Central memory CD8-positive, alpha-beta T cell (primary cell): ENCODE measurements around the gene IRAK1.
"Not testable (repeated sequence)": the region's sequence is repeated elsewhere in the genome, so short reads cannot be mapped to it uniquely, and the experiment has no call there.

Experiments used
- ATAC-seq: fragments of 150-1000 bp; cut with Tn5 transposase; replicated peaks from 2 replicates; pipeline ENCODE4 v1.10.0; 2022; ENCODE audit warnings: mild to moderate bottlenecking, moderate FRiP score, moderate number of reproducible peaks; ENCODE audit not compliant: poor library complexity, severe bottlenecking; ENCODE audit errors: extremely low read depth
- DNase-seq, 2 donors: peaks; one replicate each; pipeline ENCODE4 v3.0.0; 2021; ENCODE audit warnings: low spot score in 2 of 2
- H3K27ac Mint-ChIP-seq: one replicate; pipeline ENCODE4 v1.8.0; 2022; ENCODE audit warnings: low read depth, mild to moderate bottlenecking, moderate library complexity, mixed read lengths
- H3K27me3 Mint-ChIP-seq: one replicate; pipeline ENCODE4 v1.8.0; 2022; ENCODE audit warnings: mixed read lengths
- H3K36me3 Mint-ChIP-seq: one replicate; pipeline ENCODE4 v1.8.0; 2022; ENCODE audit warnings: mild to moderate bottlenecking, moderate library complexity, mixed read lengths; ENCODE audit not compliant: insufficient read depth
- H3K4me1 Mint-ChIP-seq: one replicate; pipeline ENCODE4 v1.8.0; 2022; ENCODE audit warnings: mixed read lengths
- H3K4me3 Mint-ChIP-seq: one replicate; pipeline ENCODE4 v1.8.0; 2022; ENCODE audit warnings: mild to moderate bottlenecking, moderate library complexity, mixed read lengths
- H3K9me3 Mint-ChIP-seq: one replicate; pipeline ENCODE4 v1.8.0; 2022; ENCODE audit warnings: mixed read lengths

IRAK1 gene

GRCh38 chrX:153995504-153995903 is 24.2 kb downstream of the IRAK1 start:
- Mint-ChIP-seq H3K27ac (no peak overlapping the region), H3K27me3 (no peaks in the 10 kb centered on the region), H3K9me3 (no peaks in the 10 kb centered on the region), H3K36me3 (no peaks in the 10 kb centered on the region), H3K4me3 (no peak overlapping the region), H3K4me1 (peaks cover 4% of the 10 kb centered on the region)
- no peak for DNase-seq
- no peak for ATAC-seq

- ATAC-seq, H3K27me3 Mint-ChIP-seq, H3K36me3 Mint-ChIP-seq, H3K4me3 Mint-ChIP-seq, DNase-seq, H3K9me3 Mint-ChIP-seq, H3K4me1 Mint-ChIP-seq: not testable (repeated sequence)
- H3K27ac Mint-ChIP-seq = peak overlapping the region; percentile 25
Measured at GRCh38 chrX:153994398-153994797, 25.3 kb downstream of the IRAK1 start.

GRCh38 chrX:153993978-153994377 is 25.7 kb downstream of the IRAK1 start:
- Mint-ChIP-seq H3K27me3 (no peaks in the 10 kb centered on the region), H3K4me3 (no peak overlapping the region), H3K4me1 (peaks cover 10% of the 10 kb centered on the region), H3K36me3 (no peaks in the 10 kb centered on the region), H3K27ac (peak overlapping the region; percentile 25), H3K9me3 (no peaks in the 10 kb centered on the region)
- DNase-seq (no peak), ATAC-seq (no peak)

- Mint-ChIP-seq H3K27me3 (no peaks in the 10 kb centered on the region), H3K27ac (peak overlapping the region; percentile 53), H3K4me1 (peaks cover 10% of the 10 kb centered on the region), H3K9me3 (no peaks in the 10 kb centered on the region), H3K4me3 (no peak overlapping the region), H3K36me3 (no peaks in the 10 kb centered on the region)
- ATAC-seq = no peak
- DNase-seq = no peak
Measured at GRCh38 chrX:153993079-153993478, 26.6 kb downstream of the IRAK1 start.

- Mint-ChIP-seq H3K9me3 (no peaks in the 10 kb centered on the region), H3K27me3 (no peaks in the 10 kb centered on the region), H3K4me1 (peaks cover 10% of the 10 kb centered on the region), H3K27ac (no peak overlapping the region), H3K4me3 (no peak overlapping the region), H3K36me3 (no peaks in the 10 kb centered on the region)
- ATAC-seq (no peak), DNase-seq (no peak)
Measured at GRCh38 chrX:153992180-153992579, 27.5 kb downstream of the IRAK1 start.

GRCh38 chrX:153991013-153991580 is 28.6 kb downstream of the IRAK1 start:
- Mint-ChIP-seq H3K27ac (peak overlapping the region; percentile 90), H3K9me3 (no peaks in the 10 kb centered on the region), H3K4me1 (peaks cover 10% of the 10 kb centered on the region), H3K27me3 (no peaks in the 10 kb centered on the region), H3K36me3 (no peaks in the 10 kb centered on the region), H3K4me3 (no peak overlapping the region)
- DNase-seq = no peak
- no peak for ATAC-seq

- Mint-ChIP-seq H3K4me3 (no peak overlapping the region), H3K4me1 (peaks cover 10% of the 10 kb centered on the region), H3K9me3 (no peaks in the 10 kb centered on the region), H3K36me3 (peaks cover 1% of the 10 kb centered on the region), H3K27ac (no peak overlapping the region), H3K27me3 (no peaks in the 10 kb centered on the region)
- no peak for DNase-seq
- ATAC-seq = no peak
Measured at GRCh38 chrX:153989973-153990655, 29.6 kb downstream of the IRAK1 start.

- ATAC-seq = no peak
- Mint-ChIP-seq H3K36me3 (peaks cover 3% of the 10 kb centered on the region), H3K27ac (no peak overlapping the region), H3K9me3 (no peaks in the 10 kb centered on the region), H3K4me3 (no peak overlapping the region), H3K27me3 (no peaks in the 10 kb centered on the region), H3K4me1 (peaks cover 18% of the 10 kb centered on the region)
- DNase-seq = no peak
Measured at GRCh38 chrX:153988493-153988892, 31.2 kb downstream of the IRAK1 start.

GRCh38 chrX:153984351-153985178 is 35.1 kb downstream of the IRAK1 start:
- ATAC-seq = no peak
- peak overlapping the region; percentile 59 for H3K4me3 Mint-ChIP-seq
- peaks cover 30% of the 10 kb centered on the region for H3K4me1 Mint-ChIP-seq
- peaks cover 7% of the 10 kb centered on the region for H3K36me3 Mint-ChIP-seq
- no peaks in the 10 kb centered on the region for H3K27me3 Mint-ChIP-seq
- H3K27ac Mint-ChIP-seq = peak overlapping the region; percentile 92
- no peak for DNase-seq
- H3K9me3 Mint-ChIP-seq = no peaks in the 10 kb centered on the region

GRCh38 chrX:153983321-153983801 is 36.3 kb downstream of the IRAK1 start:
- no peak overlapping the region for H3K27ac Mint-ChIP-seq
- no peaks in the 10 kb centered on the region for H3K27me3 Mint-ChIP-seq
- H3K9me3 Mint-ChIP-seq = no peaks in the 10 kb centered on the region
- H3K36me3 Mint-ChIP-seq = peaks cover 7% of the 10 kb centered on the region
- H3K4me1 Mint-ChIP-seq = peaks cover 30% of the 10 kb centered on the region
- DNase-seq = no peak
- ATAC-seq = no peak
- H3K4me3 Mint-ChIP-seq = peak overlapping the region; percentile 42

GRCh38 chrX:153981771-153982533 is 37.8 kb downstream of the IRAK1 start:
- Mint-ChIP-seq H3K9me3 (no peaks in the 10 kb centered on the region), H3K27me3 (no peaks in the 10 kb centered on the region), H3K4me3 (peak overlapping the region; percentile 74), H3K4me1 (peaks cover 30% of the 10 kb centered on the region), H3K36me3 (peaks cover 7% of the 10 kb centered on the region), H3K27ac (peak overlapping the region; percentile 94)
- ATAC-seq = no peak
- DNase-seq = no peak

GRCh38 chrX:153981231-153981630 is 38.5 kb downstream of the IRAK1 start:
- ATAC-seq (no peak), DNase-seq (no peak)
- no peaks in the 10 kb centered on the region for H3K9me3 Mint-ChIP-seq
- H3K4me1 Mint-ChIP-seq = peaks cover 30% of the 10 kb centered on the region
- peak overlapping the region; percentile 94 for H3K27ac Mint-ChIP-seq
- no peaks in the 10 kb centered on the region for H3K27me3 Mint-ChIP-seq
- peaks cover 7% of the 10 kb centered on the region for H3K36me3 Mint-ChIP-seq
- H3K4me3 Mint-ChIP-seq = peak overlapping the region; percentile 74
